Naive thymus-derived CD4-positive, alpha-beta T cell (primary cell): ENCODE results near the gene FAXDC2. TPM values are rescaled to one million over a fixed set of nuclear protein-coding genes. Genes with fewer than 3 reads are reported as not detected.

Experiments used
- ATAC-seq: fragments of 150-1000 bp; cut with Tn5 transposase; 2 replicates; pipeline ENCODE4 v1.10.0; 2021; ENCODE audit warnings: mild to moderate bottlenecking, moderate library complexity
- CTCF ChIA-PET: fragments of 350-600 bp; sonication (Branson Sonifier 250); formaldehyde crosslinking; loops from one replicate; lab custom pipeline; 2021; ENCODE audit warnings: antibody characterized with exemption; lab: Charles Lee
- POLR2A ChIA-PET: fragments of 350-600 bp; sonication (Branson Sonifier 250); formaldehyde crosslinking; loops from one replicate; lab custom pipeline; 2021; ENCODE audit warnings: antibody characterized with exemption, inconsistent platforms; lab: Charles Lee
- DNase-seq, 9 donors: peaks; one replicate each; pipeline versions ENCODE4 v3.0.0 to v3.0.0-alpha.2; 2020 to 2022; ENCODE audit warnings: mixed read lengths in 1 of 9
- H3K27ac ChIP-seq: one replicate; pipeline ENCODE4 v1.7.0; 2013; ENCODE audit warnings: mild to moderate bottlenecking, low read depth, low read length, moderate library complexity
- H3K27me3 ChIP-seq, 2 donors: one replicate each; pipeline ENCODE4 v1.7.0; 2013; ENCODE audit warnings: low read length in 2 of 2, mild to moderate bottlenecking in 2 of 2, moderate library complexity in 2 of 2; ENCODE audit not compliant: control insufficient read depth in 2 of 2, insufficient read depth in 2 of 2
- H3K36me3 ChIP-seq, 3 experiments: 1 replicate in 2 of 3; 2 replicates in 1 of 3; pipeline ENCODE4 v1.7.0; 2013; ENCODE audit warnings: low read length in 3 of 3, mild to moderate bottlenecking in 3 of 3, moderate library complexity in 1 of 3; ENCODE audit not compliant: insufficient read depth in 3 of 3, control insufficient read depth in 2 of 3
- H3K4me1 ChIP-seq, 2 donors: one replicate each; pipeline ENCODE4 v1.7.0; 2013; ENCODE audit warnings: low read length in 2 of 2, mild to moderate bottlenecking in 2 of 2, moderate library complexity in 1 of 2; ENCODE audit not compliant: control insufficient read depth in 2 of 2, insufficient read depth in 2 of 2
- H3K4me3 ChIP-seq: 2 replicates; pipeline ENCODE4 v1.7.0; 2013; ENCODE audit warnings: mild to moderate bottlenecking, low read length
- H3K9me3 ChIP-seq, 3 experiments: 1 replicate in 2 of 3; 2 replicates in 1 of 3; pipeline ENCODE4 v1.7.0; 2013; ENCODE audit warnings: low read length in 3 of 3; ENCODE audit not compliant: control insufficient read depth in 2 of 3
- H3K27ac Mint-ChIP-seq, 9 donors: one replicate each; pipeline ENCODE4 v1.8.0; 2020 to 2022; ENCODE audit warnings: mixed read lengths in 9 of 9, mild to moderate bottlenecking in 8 of 9, moderate library complexity in 5 of 9, inconsistent platforms in 2 of 9
- H3K27me3 Mint-ChIP-seq, 5 donors: one replicate each; pipeline ENCODE4 v1.8.0; 2021 to 2022; ENCODE audit warnings: mixed read lengths in 5 of 5, mild to moderate bottlenecking in 1 of 5
- H3K36me3 Mint-ChIP-seq, 5 donors: one replicate each; pipeline ENCODE4 v1.8.0; 2020 to 2022; ENCODE audit warnings: mixed read lengths in 5 of 5, mild to moderate bottlenecking in 3 of 5, inconsistent platforms in 1 of 5
- H3K4me1 Mint-ChIP-seq, 7 donors: one replicate each; pipeline ENCODE4 v1.8.0; 2020 to 2022; ENCODE audit warnings: mixed read lengths in 7 of 7, mild to moderate bottlenecking in 3 of 7, inconsistent platforms in 1 of 7
- H3K4me3 Mint-ChIP-seq, 10 donors: one replicate each; pipeline ENCODE4 v1.8.0; 2020 to 2022; ENCODE audit warnings: mild to moderate bottlenecking in 10 of 10, mixed read lengths in 10 of 10, moderate library complexity in 6 of 10, inconsistent platforms in 2 of 10
- H3K9me3 Mint-ChIP-seq, 11 donors: one replicate each; pipeline ENCODE4 v1.8.0; 2020 to 2022; ENCODE audit warnings: mixed read lengths in 11 of 11, mild to moderate bottlenecking in 4 of 11, inconsistent platforms in 1 of 11, moderate library complexity in 1 of 11
- intact Hi-C, 2 donors: fragments of 100-400 bp; cut with micrococcal nuclease; formaldehyde crosslinking; loops; one replicate each; pipeline ENCODE4 v1.15.1; 2023
- polyA plus RNA-seq, 2 donors: library from polyadenylated mRNA; unstranded; fragments of 300-500 nt; fragmentation: Illumina TruSeq; gene quantifications; one replicate each; pipeline ENCODE4 v1.2.3, GENCODE V29; 2021
- total RNA-seq, 6 experiments: library from RNA in 5 of 6; stranded (reverse) in 5 of 6; gene quantifications; 1 replicate in 5 of 6; 2 replicates in 1 of 6; pipeline ENCODE4 v1.2.3 and lab custom pipeline; 2021 to 2026

FAXDC2 gene
- total and polyA plus RNA-seq, 7 experiments from 2014 or later: 0.30 to 1.9 (median 0.40) TPM; not detected in 3

DNA sequence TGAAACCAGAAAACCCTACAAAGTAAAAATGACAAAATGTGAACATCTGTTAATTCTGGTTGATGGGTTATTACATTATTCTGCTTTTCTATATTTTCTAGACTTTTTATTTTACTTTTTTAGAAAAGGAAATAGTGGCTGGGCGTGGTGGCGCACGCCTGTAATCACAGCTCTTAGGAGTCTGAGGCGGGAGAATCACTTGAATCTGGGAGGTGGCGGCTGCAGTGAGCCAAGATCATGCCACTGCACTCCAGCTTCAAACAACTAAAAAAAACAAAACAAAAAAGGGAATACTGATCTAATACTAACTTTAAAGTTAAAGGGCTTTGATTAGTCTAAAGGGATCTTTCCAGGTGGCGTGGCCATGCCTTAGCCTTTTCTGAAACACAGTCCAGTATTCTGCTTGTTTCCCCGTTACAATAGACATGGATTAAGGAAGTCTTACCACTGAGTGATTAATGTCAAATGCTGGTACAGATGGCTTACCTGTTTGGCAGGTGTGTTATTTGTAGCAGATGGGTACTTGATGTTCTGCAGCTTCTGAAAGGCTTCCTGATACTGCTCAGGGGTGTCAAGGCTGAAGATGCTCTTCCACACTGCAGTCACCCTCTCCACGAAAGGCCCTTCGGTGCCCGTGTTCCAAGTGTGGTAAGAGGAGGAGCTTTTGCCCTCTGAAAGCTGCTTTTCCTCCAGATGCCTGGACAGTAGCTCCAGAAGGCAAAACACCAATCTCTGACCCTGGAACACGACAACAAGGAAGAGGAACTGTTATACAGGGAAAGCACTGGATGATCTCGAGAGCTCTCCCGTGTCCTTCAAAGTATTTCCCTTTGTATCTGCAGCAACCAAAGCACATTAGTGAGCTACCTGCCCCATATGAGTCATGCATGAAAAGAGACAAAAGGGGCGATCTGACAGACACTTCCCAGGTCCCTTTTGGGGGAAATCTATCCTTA, 45.5 kb upstream of the FAXDC2 start:
- CTCF ChIA-PET: interaction anchor here (0.6 kb wide), 1 partner anchor 257 kb away, joined by 3 read pairs; no protein-coding TSS in a partner anchor
- H3K9me3 ChIP-seq: no peaks in the 10 kb centered on the region
- H3K4me1 ChIP-seq: no peaks in the 10 kb centered on the region
- peak overlapping the region in 5 of 9 donors; percentile 5 to 54 (median 13) for H3K27ac Mint-ChIP-seq
- peaks cover 13 to 92% (median 23%) of the 10 kb centered on the region in 3 experiments for H3K36me3 ChIP-seq
- DNase-seq (no peak), ATAC-seq (no peak)
- no peaks in the 10 kb centered on the region for H3K9me3 Mint-ChIP-seq
- H3K4me3 Mint-ChIP-seq: no peak overlapping the region
- H3K27ac ChIP-seq: no peak overlapping the region
- intact Hi-C loops: no loop called here
- H3K27me3 ChIP-seq: no peaks in the 10 kb centered on the region
- POLR2A ChIA-PET: no interaction called here
- no peak overlapping the region for H3K4me3 ChIP-seq
- peaks cover 0 to 7% (median 0%) of the 10 kb centered on the region in 7 donors for H3K4me1 Mint-ChIP-seq
- H3K27me3 Mint-ChIP-seq: no peaks in the 10 kb centered on the region
- H3K36me3 Mint-ChIP-seq: peaks cover 4 to 71% (median 48%) of the 10 kb centered on the region in 5 donors

DNA sequence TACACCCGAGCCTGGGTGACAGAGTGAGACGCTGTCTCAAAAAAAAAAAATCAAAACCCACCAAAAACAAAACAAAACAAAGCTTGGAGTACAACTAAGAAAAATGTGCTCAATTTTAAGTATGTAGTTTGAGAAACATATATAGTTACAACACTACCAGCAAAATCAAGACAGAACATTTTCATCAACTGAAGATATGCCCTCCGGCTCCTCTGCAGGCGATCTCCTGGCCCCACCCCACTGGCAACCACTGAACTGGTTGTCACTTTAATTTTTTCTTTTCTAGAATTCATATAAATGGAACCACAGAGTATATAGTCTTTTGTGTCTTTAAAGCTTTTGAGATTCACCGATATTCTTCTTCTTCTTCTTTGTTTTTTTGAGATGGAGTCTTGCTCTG, 43.0 kb upstream of the FAXDC2 start:
- Mint-ChIP-seq H3K27ac (no peak overlapping the region), H3K27me3 (no peaks in the 10 kb centered on the region), H3K36me3 (peaks cover 14 to 67% (median 55%) of the 10 kb centered on the region in 5 donors), H3K9me3 (peaks cover 0 to 11% (median 0%) of the 10 kb centered on the region in 11 donors), H3K4me3 (no peak overlapping the region), H3K4me1 (peaks cover 0 to 7% (median 0%) of the 10 kb centered on the region in 7 donors)
- DNase-seq (no peak), ATAC-seq (no peak)
- ChIA-PET CTCF (no interaction called here), POLR2A (no interaction called here)
- intact Hi-C loops: no loop called here
- H3K9me3 ChIP-seq: no peaks in the 10 kb centered on the region
- no peak overlapping the region for H3K4me3 ChIP-seq
- peaks cover 5 to 91% (median 23%) of the 10 kb centered on the region in 3 experiments for H3K36me3 ChIP-seq
- no peaks in the 10 kb centered on the region for H3K4me1 ChIP-seq
- no peaks in the 10 kb centered on the region for H3K27me3 ChIP-seq
- no peak overlapping the region for H3K27ac ChIP-seq

DNA sequence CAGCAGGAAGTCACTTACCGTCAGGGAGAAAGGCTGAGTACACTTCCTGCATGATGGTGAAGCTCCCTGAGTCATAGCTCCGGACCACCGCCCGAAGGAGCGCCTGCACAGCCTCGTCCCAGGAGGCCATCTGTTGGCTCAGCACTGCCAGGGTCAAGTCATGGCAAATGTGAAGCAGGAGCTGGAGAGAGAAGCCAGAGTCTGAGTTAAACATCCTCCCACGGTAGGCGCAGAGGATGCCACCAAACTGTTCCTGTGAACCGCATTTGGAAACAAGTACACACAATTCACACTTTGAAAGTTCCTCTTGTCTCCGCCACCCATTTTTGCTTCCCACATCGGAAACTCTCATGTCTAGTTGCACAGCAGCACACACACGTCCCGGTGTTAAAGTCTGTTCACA, 42.0 kb upstream of the FAXDC2 start:
- Histone ChIP-seq H3K27me3 (no peaks in the 10 kb centered on the region), H3K4me1 (no peaks in the 10 kb centered on the region), H3K4me3 (no peak overlapping the region), H3K9me3 (peaks cover 0 to 3% (median 0%) of the 10 kb centered on the region in 3 experiments), H3K27ac (no peak overlapping the region), H3K36me3 (peaks cover 3 to 94% (median 26%) of the 10 kb centered on the region in 3 experiments)
- intact Hi-C loops: no loop called here
- DNase-seq (no peak), ATAC-seq (no peak)
- ChIA-PET CTCF (no interaction called here), POLR2A (no interaction called here)
- H3K27ac Mint-ChIP-seq: peak overlapping the region in 2 of 9 donors; percentile 32 to 60
- peaks cover 0 to 7% (median 0%) of the 10 kb centered on the region in 7 donors for H3K4me1 Mint-ChIP-seq
- H3K4me3 Mint-ChIP-seq: no peak overlapping the region
- H3K9me3 Mint-ChIP-seq: peaks cover 0 to 19% (median 3%) of the 10 kb centered on the region in 11 donors
- H3K36me3 Mint-ChIP-seq: peaks cover 22 to 75% (median 61%) of the 10 kb centered on the region in 5 donors
- H3K27me3 Mint-ChIP-seq: no peaks in the 10 kb centered on the region

DNA sequence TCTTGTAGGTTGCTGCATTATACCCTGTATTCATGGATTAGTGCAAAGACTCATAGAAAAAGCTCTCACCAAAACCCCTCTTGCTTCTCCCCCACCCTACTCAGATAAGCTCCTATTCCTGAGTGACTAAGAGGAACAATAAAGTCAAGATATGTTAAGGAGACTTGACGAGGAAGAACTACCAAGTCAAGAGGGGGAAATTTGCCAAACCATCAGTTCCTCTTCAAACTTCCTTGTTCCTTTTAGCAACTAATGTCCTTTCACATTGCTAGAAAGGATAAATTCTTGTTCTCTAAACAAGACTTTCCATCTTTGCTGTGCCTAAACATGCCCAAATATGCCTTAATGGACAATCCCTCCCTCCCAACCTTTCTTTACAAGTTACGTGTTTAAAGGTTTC, 35.0 kb upstream of the FAXDC2 start:
- Histone ChIP-seq H3K4me3 (no peak overlapping the region), H3K4me1 (no peaks in the 10 kb centered on the region), H3K27ac (no peak overlapping the region), H3K9me3 (peaks cover 0 to 36% (median 17%) of the 10 kb centered on the region in 3 experiments), H3K27me3 (no peaks in the 10 kb centered on the region), H3K36me3 (peaks cover 0 to 41% (median 3%) of the 10 kb centered on the region in 3 experiments)
- Mint-ChIP-seq H3K4me3 (no peak overlapping the region), H3K9me3 (peaks cover 4 to 77% (median 35%) of the 10 kb centered on the region in 11 donors), H3K27me3 (no peaks in the 10 kb centered on the region), H3K27ac (no peak overlapping the region), H3K36me3 (peaks cover 34 to 91% (median 86%) of the 10 kb centered on the region in 5 donors), H3K4me1 (peaks cover 0 to 1% (median 0%) of the 10 kb centered on the region in 7 donors)
- no peak for DNase-seq
- intact Hi-C loops: no loop called here
- ChIA-PET CTCF (no interaction called here), POLR2A (no interaction called here)
- peak; percentile 26 for ATAC-seq

DNA sequence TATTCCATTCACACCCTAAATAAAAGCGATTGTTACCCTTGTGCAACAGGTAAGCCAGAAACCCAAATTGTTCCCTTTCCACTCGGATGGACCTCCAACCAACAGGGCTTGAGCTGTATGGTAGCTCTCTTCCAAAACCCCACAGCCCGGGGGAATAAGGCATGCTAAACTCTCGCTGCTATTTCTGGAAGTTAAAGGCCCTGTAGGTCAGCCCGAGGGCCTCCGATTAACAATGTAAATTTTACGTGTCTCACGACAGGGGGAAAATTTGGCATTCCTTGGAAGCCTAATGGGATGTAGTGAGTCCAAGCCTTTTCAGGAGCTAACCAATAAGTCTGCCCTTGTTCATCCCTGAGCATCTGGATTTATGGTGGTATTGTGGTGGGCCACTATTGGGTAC, 34.0 kb upstream of the FAXDC2 start:
- Mint-ChIP-seq H3K27me3 (no peaks in the 10 kb centered on the region), H3K9me3 (peaks cover 5 to 83% (median 44%) of the 10 kb centered on the region in 11 donors), H3K36me3 (peaks cover 36 to 94% (median 89%) of the 10 kb centered on the region in 5 donors), H3K27ac (no peak overlapping the region), H3K4me1 (peaks cover 0 to 2% (median 0%) of the 10 kb centered on the region in 7 donors), H3K4me3 (no peak overlapping the region)
- Histone ChIP-seq H3K27me3 (no peaks in the 10 kb centered on the region), H3K36me3 (peaks cover 0 to 32% (median 3%) of the 10 kb centered on the region in 3 experiments), H3K9me3 (peaks cover 0 to 36% (median 17%) of the 10 kb centered on the region in 3 experiments), H3K4me3 (no peak overlapping the region), H3K27ac (no peak overlapping the region), H3K4me1 (no peaks in the 10 kb centered on the region)
- intact Hi-C loops: no loop called here
- DNase-seq (no peak), ATAC-seq (no peak)
- ChIA-PET POLR2A (no interaction called here), CTCF (no interaction called here)

DNA sequence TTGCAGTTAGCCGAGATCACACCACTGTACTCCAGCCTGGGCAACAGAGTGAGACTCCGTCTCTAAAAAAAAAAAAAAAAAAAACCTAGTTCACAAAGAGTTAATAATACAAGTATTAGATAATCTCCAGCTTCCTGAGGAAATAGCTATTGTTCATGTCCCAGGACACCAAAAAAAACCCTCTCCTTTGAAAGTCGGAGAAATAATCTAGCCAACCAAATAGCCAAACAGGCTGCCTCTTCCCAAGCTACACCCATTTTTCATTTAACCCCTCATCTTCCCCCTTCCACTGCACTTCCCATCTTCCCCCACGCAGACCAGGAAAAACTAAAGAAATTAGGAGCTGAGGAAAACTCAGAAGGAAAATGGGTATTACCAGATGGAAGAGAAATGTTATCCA, 31.6 kb upstream of the FAXDC2 start:
- ATAC-seq (no peak), DNase-seq (no peak)
- H3K27ac Mint-ChIP-seq: no peak overlapping the region
- Histone ChIP-seq H3K36me3 (peaks cover 0 to 16% (median 0%) of the 10 kb centered on the region in 3 experiments), H3K27ac (no peak overlapping the region), H3K27me3 (no peaks in the 10 kb centered on the region), H3K4me3 (no peak overlapping the region), H3K9me3 (peaks cover 0 to 52% (median 25%) of the 10 kb centered on the region in 3 experiments), H3K4me1 (no peaks in the 10 kb centered on the region)
- CTCF ChIA-PET: interaction anchor here (0.9 kb wide), 1 partner anchor 232 kb away, joined by 4 read pairs; no protein-coding TSS in a partner anchor
- no peak overlapping the region for H3K4me3 Mint-ChIP-seq
- intact Hi-C loops: no loop called here
- POLR2A ChIA-PET: no interaction called here
- no peaks in the 10 kb centered on the region for H3K27me3 Mint-ChIP-seq
- peaks cover 0 to 2% (median 0%) of the 10 kb centered on the region in 7 donors for H3K4me1 Mint-ChIP-seq
- H3K9me3 Mint-ChIP-seq: peaks cover 8 to 85% (median 52%) of the 10 kb centered on the region in 11 donors
- H3K36me3 Mint-ChIP-seq: peaks cover 29 to 82% (median 80%) of the 10 kb centered on the region in 5 donors
